Measurements from ENCODE around the gene INSC. TPM values are rescaled to one million over a fixed set of nuclear protein-coding genes. Genes with fewer than 3 reads are reported as not detected.

INSC gene
- total and polyA plus RNA-seq, 2 of the 8 experiments (the other 6 are each of a cell fraction or from before 2014, with no cell fraction given) = 0.58 to 0.59 TPM

GRCh38 chr11:15139958-15140659 is 25.4 kb downstream of the INSC start:
- FAIRE-seq (no peak), DNase-seq (ENCODE audit: low read depth in 1 of 2, low spot score in 2 of 2) (no peak)
- H2BK120ac ChIP-seq (replicated peaks; ENCODE audit: low read depth, low read length) = no peak overlapping the region
- H3K23ac ChIP-seq (ENCODE audit: insufficient read length) = no peak overlapping the region
- H3K4ac ChIP-seq (replicated peaks; ENCODE audit: insufficient read length, low read depth, low read length) = no peak overlapping the region
- H2AK5ac ChIP-seq (ENCODE audit: low read depth, low read length) = no peak overlapping the region
- H2BK5ac ChIP-seq (ENCODE audit: low read depth, low read length) = no peak overlapping the region
- WGBS, 2 experiments (ENCODE audit: extremely low coverage in 1 of 2, insufficient coverage in 1 of 2, insufficient read length in 1 of 2, insufficient replicate concordance in 2 of 2, low coverage in 1 of 2, low lambda C conversion rate in 2 of 2, missing lambda C conversion rate in 1 of 2) = 88% methylated on average over 4 of the region's 4 CpGs; no CpG with 5 or more reads in 1 of the 2 experiments
- H4K5ac ChIP-seq (ENCODE audit: insufficient read length, low read depth, low read length) = no peak overlapping the region
- H3K27me3 ChIP-seq (replicated peaks in 1 of 4; ENCODE audit: control insufficient read depth in 3 of 4, extremely low read depth in 1 of 4, insufficient read depth in 3 of 4, low read length in 3 of 4) = no peaks in the 10 kb centered on the region
- H2BK15ac ChIP-seq (ENCODE audit: low read length) = no peak overlapping the region
- no peaks in the 10 kb centered on the region for H4K20me1 ChIP-seq (replicated peaks in 1 of 2; ENCODE audit: control insufficient read depth in 1 of 2, insufficient read depth in 2 of 2, low read length in 2 of 2)
- H2AFZ ChIP-seq (ENCODE audit: low read length) = no peak overlapping the region
- no peak overlapping the region for H2BK12ac ChIP-seq (ENCODE audit: low read depth, low read length)
- no peak overlapping the region for H3K9ac ChIP-seq (replicated peaks in 1 of 4; ENCODE audit: extremely low read depth in 1 of 4, low read depth in 3 of 4, low read length in 3 of 4)
- H3K36me3 ChIP-seq (ENCODE audit: control insufficient read depth in 2 of 4, insufficient read depth in 4 of 4, low read length in 3 of 4) = no peaks in the 10 kb centered on the region
- H3K4me3 ChIP-seq (ENCODE audit: extremely low read depth in 1 of 4, insufficient read depth in 2 of 4, low read depth in 3 of 4, low read length in 4 of 4) = no peak overlapping the region
- no peak overlapping the region for H3K18ac ChIP-seq (ENCODE audit: extremely low read depth, low read length)
- no peak overlapping the region for H2BK20ac ChIP-seq (ENCODE audit: low read length)
- H3K4me1 ChIP-seq (replicated peaks in 1 of 4; ENCODE audit: control insufficient read depth in 3 of 4, insufficient read depth in 4 of 4, low read length in 3 of 4) = peaks cover 0 to 7% (median 3%) of the 10 kb centered on the region in 4 experiments; a peak in 3 of 7 replicates
- H4K8ac ChIP-seq (ENCODE audit: extremely low read depth, insufficient read depth, low read length) = no peak overlapping the region
- TF ChIP-seq KDM4A (IDR thresholded peaks at IDR 0.05; ENCODE audit: low read depth, low read length, severe bottlenecking) (no peak), KDM1A (IDR thresholded peaks at IDR 0.05; ENCODE audit: borderline replicate concordance, low read length) (no peak), TEAD4 (IDR thresholded peaks at IDR 0.05; ENCODE audit: low read depth, low read length) (no peak), FOSL1 (IDR thresholded peaks at IDR 0.05; ENCODE audit: insufficient read depth, low read depth, low read length) (no peak), TCF12 (IDR thresholded peaks at IDR 0.05; ENCODE audit: low read depth, low read length) (no peak), MAX (IDR thresholded peaks at IDR 0.05) (no peak), SAP30 (IDR thresholded peaks at IDR 0.05; ENCODE audit: insufficient read depth, insufficient replicate concordance, low read length) (no peak), GABPA (IDR thresholded peaks at IDR 0.05; ENCODE audit: borderline replicate concordance, insufficient read depth, low read length) (no peak)
- no peaks in the 10 kb centered on the region for H3K79me2 ChIP-seq (ENCODE audit: control insufficient read depth in 1 of 2, insufficient read depth in 2 of 2, low read length in 2 of 2)
- H3K27ac ChIP-seq (ENCODE audit: low read depth, low read length) = no peak overlapping the region
- H3K4me2 ChIP-seq (ENCODE audit: insufficient read depth in 1 of 2, low read depth in 2 of 2, low read length in 2 of 2) = no peak overlapping the region
- H3K14ac ChIP-seq (ENCODE audit: insufficient read length) = no peak overlapping the region
- H3K23me2 ChIP-seq (ENCODE audit: low read depth, low read length) = no peaks in the 10 kb centered on the region
- no peaks in the 10 kb centered on the region for H3K9me3 ChIP-seq (ENCODE audit: insufficient read depth in 2 of 2, low read depth in 1 of 2, low read length in 1 of 2)
- H3K56ac ChIP-seq (replicated peaks; ENCODE audit: insufficient read length, low read depth, low read length) = no peak overlapping the region
- POLR2A ChIA-PET (ENCODE audit: partially characterized antibody) = no interaction called here
- H4K91ac ChIP-seq (replicated peaks; ENCODE audit: insufficient read length, low read length) = no peak overlapping the region
- CTCF ChIA-PET (ENCODE audit: partially characterized antibody) = interaction anchor here (0.6 to 9.8 kb wide), 11 partner anchors 8 to 665 kb away, joined by 3 to 107 read pairs (median 5); partner anchors contain the start of gene INSC
- no peaks in the 10 kb centered on the region for H3K79me1 ChIP-seq (ENCODE audit: low read depth, low read length)
